GM12878 (cell line): ENCODE data around the gene REV1. TPM values are rescaled to one million over a fixed set of nuclear protein-coding genes. Genes with fewer than 3 reads are reported as not detected.

Experiments used
- ATAC-seq: fragments of 200-7000 bp; cut with Tn5 transposase; 3 replicates; pipeline ENCODE4 v1.9.1; 2020; ENCODE audit warnings: mild to moderate bottlenecking, moderate library complexity
- BruUV-seq: library from RNA; stranded (reverse); fragments of 400-500 nt; replicated peaks from 2 replicates; lab custom pipeline; 2021; lab: Mats Ljungman, UMichigan
- CTCF ChIA-PET: fragments of 300-600 bp; sonication (Branson Sonifier 250); formaldehyde crosslinking; extraction: SDS; loops from one replicate; lab custom pipeline; 2021; ENCODE audit warnings: inconsistent platforms; lab: Yijun Ruan, JAX
- POLR2A ChIA-PET: fragments of 350-600 bp; formaldehyde crosslinking; extraction: SDS; loops from one replicate; lab custom pipeline; 2021; ENCODE audit warnings: inconsistent platforms; lab: Charles Lee
- RAD21 ChIA-PET: fragments of 300-600 bp; sonication (Branson Sonifier 250); formaldehyde crosslinking; loops from one replicate; lab custom pipeline; 2023; ENCODE audit warnings: antibody characterized with exemption; ENCODE audit not compliant: unreplicated experiment; lab: Charles Lee
- SMC1A ChIA-PET: fragments of 300-600 bp; sonication (Branson Sonifier 250); formaldehyde crosslinking; loops from one replicate; lab custom pipeline; 2023; ENCODE audit not compliant: unreplicated experiment, uncharacterized antibody; lab: Charles Lee
- DNase-seq: peaks from one replicate; pipeline ENCODE4 v3.0.0-alpha.2; 2011; ENCODE audit warnings: low read depth, low spot score
- FAIRE-seq: peaks from 3 replicates; lab custom pipeline; 2011; peaks lifted over from hg19 to GRCh38; lab: Jason Lieb, UNC
- H2AFZ ChIP-seq: 2 replicates; pipeline ENCODE4 v1.6.0; 2011; ENCODE audit warnings: low read depth, low read length, control low read depth; ENCODE audit not compliant: control insufficient read depth
- H3K27ac ChIP-seq: 2 replicates; pipeline ENCODE4 v1.5.1; 2011; ENCODE audit warnings: control low read depth; ENCODE audit not compliant: control insufficient read depth, insufficient read depth
- H3K27me3 ChIP-seq, 2 experiments: replicated peaks in 1 of 2; 2 replicates each; pipeline versions ENCODE4 v1.6.0 to v1.6.1; 2011; ENCODE audit warnings: low read length in 1 of 2; ENCODE audit not compliant: control insufficient read depth in 2 of 2, insufficient read depth in 2 of 2
- H3K36me3 ChIP-seq, 2 experiments: 2 replicates each; pipeline ENCODE4 v1.5.1; 2011; ENCODE audit warnings: low read length in 1 of 2; ENCODE audit not compliant: control insufficient read depth in 2 of 2, insufficient read depth in 2 of 2
- H3K4me1 ChIP-seq: 2 replicates; pipeline ENCODE4 v1.6.1; 2011; ENCODE audit warnings: mild to moderate bottlenecking, low read length, moderate library complexity, mixed read lengths; ENCODE audit not compliant: control insufficient read depth, insufficient read depth
- H3K4me2 ChIP-seq: 2 replicates; pipeline ENCODE4 v1.6.0; 2011; ENCODE audit warnings: control low read depth; ENCODE audit not compliant: control insufficient read depth, insufficient read depth
- H3K4me3 ChIP-seq: fragments of 200-600 bp; sonication (generic); 2 replicates; pipeline ENCODE4 v1.5.1; 2016
- H3K79me2 ChIP-seq: 2 replicates; pipeline ENCODE4 v1.6.0; 2011; ENCODE audit warnings: low read length; ENCODE audit not compliant: control insufficient read depth, insufficient read depth
- H3K9ac ChIP-seq: 2 replicates; pipeline ENCODE4 v1.8.0; 2011; ENCODE audit warnings: low read length, control low read depth, mixed read lengths; ENCODE audit not compliant: control insufficient read depth, insufficient read depth
- H3K9me3 ChIP-seq: replicated peaks from 3 replicates; pipeline ENCODE4 v1.5.1; 2011; ENCODE audit warnings: mild to moderate bottlenecking, low read length; ENCODE audit not compliant: control insufficient read depth, insufficient read depth
- H4K20me1 ChIP-seq: 2 replicates; pipeline ENCODE4 v1.6.0; 2011; ENCODE audit not compliant: control insufficient read depth, insufficient read depth
- EGR1 ChIP-seq, 2 experiments: IDR thresholded peaks; 1 replicate in 1 of 2; 2 replicates in 1 of 2; pipeline ENCODE4 v1.6.1; 2011 to 2012; ENCODE audit warnings: low read depth in 2 of 2, low read length in 2 of 2, borderline replicate concordance in 1 of 2, mild to moderate bottlenecking in 1 of 2, moderate library complexity in 1 of 2
- FOXK2 ChIP-seq: fragments of 450-650 bp; IDR thresholded peaks from 2 replicates; pipeline ENCODE4 v1.6.1; 2017; ENCODE audit warnings: mild to moderate bottlenecking, moderate library complexity
- GATAD2B ChIP-seq: fragments of 450-650 bp; conservative IDR thresholded peaks from 2 replicates; pipeline ENCODE4 v1.6.1; 2017; ENCODE audit warnings: low read depth, mild to moderate bottlenecking, moderate library complexity
- HDGF ChIP-seq: fragments of 450-650 bp; IDR thresholded peaks from 2 replicates; pipeline ENCODE4 v1.6.1; 2016; ENCODE audit warnings: antibody characterized with exemption
- MTA2 ChIP-seq: fragments of 450-650 bp; IDR thresholded peaks from 2 replicates; pipeline ENCODE4 v1.6.1; 2016; ENCODE audit warnings: low read depth, mild to moderate bottlenecking, moderate library complexity
- NBN ChIP-seq: fragments of 450-650 bp; IDR thresholded peaks from 2 replicates; pipeline ENCODE4 v1.6.1; 2016
- NFIC ChIP-seq: IDR thresholded peaks from 2 replicates; pipeline ENCODE4 v1.6.1; 2012; ENCODE audit warnings: low read depth, mild to moderate bottlenecking, inconsistent platforms, low read length, moderate library complexity
- NFYA ChIP-seq: IDR thresholded peaks from 2 replicates; pipeline ENCODE4 v1.6.1; 2011; ENCODE audit warnings: low read depth, mild to moderate bottlenecking, low read length, improper control_type of control experiment, borderline replicate concordance
- NFYB ChIP-seq: IDR thresholded peaks from 2 replicates; pipeline ENCODE4 v1.6.1; 2011; ENCODE audit warnings: low read depth, mild to moderate bottlenecking, low read length, improper control_type of control experiment, moderate library complexity; ENCODE audit not compliant: insufficient read depth
- NRF1 ChIP-seq: conservative IDR thresholded peaks from 2 replicates; pipeline ENCODE4 v1.6.1; 2011; ENCODE audit warnings: mild to moderate bottlenecking, low read depth, low read length, improper control_type of control experiment
- RAD21 ChIP-seq: IDR thresholded peaks from 2 replicates; pipeline ENCODE4 v1.6.1; 2011; ENCODE audit warnings: mild to moderate bottlenecking, low read depth, low read length, moderate library complexity; ENCODE audit not compliant: insufficient read depth
- STAT1 ChIP-seq: fragments of 450-650 bp; conservative IDR thresholded peaks from 2 replicates; pipeline ENCODE4 v1.6.1; 2014; ENCODE audit warnings: antibody characterized with exemption, mild to moderate bottlenecking
- SUZ12 ChIP-seq: fragments of 200-600 bp; sonication (generic); IDR thresholded peaks from one replicate; pipeline ENCODE4 v1.6.1; 2018; ENCODE audit warnings: antibody characterized with exemption, mild to moderate bottlenecking; ENCODE audit not compliant: unreplicated experiment
- TARDBP ChIP-seq: IDR thresholded peaks from 2 replicates; pipeline ENCODE4 v1.6.1; 2016; ENCODE audit warnings: borderline replicate concordance
- WRNIP1 ChIP-seq: IDR thresholded peaks from 2 replicates; pipeline ENCODE4 v1.6.1; 2011; ENCODE audit warnings: low read depth, low read length, improper control_type of control experiment, borderline replicate concordance
- ZNF622 ChIP-seq: fragments of 450-650 bp; IDR thresholded peaks from 2 replicates; pipeline ENCODE4 v1.6.1; 2017; ENCODE audit warnings: mild to moderate bottlenecking, inconsistent platforms
- WGBS: methylation state at CpG from one replicate; pipeline ENCODE4 v1.1.6; 2016; ENCODE audit warnings: low lambda C conversion rate; ENCODE audit not compliant: insufficient replicate concordance, insufficient coverage; ENCODE audit errors: missing lambda C conversion rate; 5-methylcytosine and 5-hydroxymethylcytosine counted together
- in situ Hi-C: fragments of 300-500 bp; cut with MboI; formaldehyde crosslinking; loops from 9 replicates; pipeline ENCODE4 v1.14.3; 2018; ENCODE audit warnings: mixed read lengths
- intact Hi-C: fragments of 100-400 bp; cut with micrococcal nuclease; formaldehyde crosslinking; loops from one replicate; pipeline ENCODE4 v1.14.2; 2022; ENCODE audit not compliant: unreplicated experiment
- polyA plus RNA-seq, 11 experiments: library from polyadenylated mRNA; depleted of rRNA in 4 of 11; unstranded in 6 of 11; stranded (reverse) in 5 of 11; fragments of >200 nt; fragmentation: Nextera tagmentation in 4 of 11; fragmentation: Illumina TruSeq in 1 of 11; extraction: Ambion mirVana in 4 of 11; extraction: Trizol in 1 of 11; gene quantifications; 1 replicate in 1 of 11; 2 replicates in 10 of 11; pipeline versions ENCODE4 v1.2.1 to v1.2.3, GENCODE V29; 2011 to 2016; ENCODE audit warnings: inconsistent platforms in 2 of 11, missing spikeins in 2 of 11, low read depth in 1 of 11
- total RNA-seq, 4 experiments: library from RNA; depleted of rRNA in 3 of 4; stranded (reverse); fragments of >200 nt in 3 of 4; fragmentation: Illumina TruSeq in 1 of 4; extraction: Trizol in 1 of 4; gene quantifications; 2 replicates each; pipeline versions ENCODE4 v1.2.1 to v1.2.3, GENCODE V29; 2013 to 2021
- TF ChIP-seq, protein P1 (sequence below): fragments of 450-650 bp; IDR thresholded peaks from 2 replicates; pipeline ENCODE4 v1.6.1; 2017; ENCODE audit warnings: borderline replicate concordance
- TF ChIP-seq, protein P2 (sequence below): fragments of 450-650 bp; IDR thresholded peaks from 2 replicates; pipeline ENCODE4 v1.6.1; 2017; ENCODE audit warnings: low read depth, mild to moderate bottlenecking, moderate library complexity

Gene REV1
- total and polyA plus RNA-seq, 10 of the 15 experiments (the other 5 are each of a cell fraction or from before 2014, with no cell fraction given): 11.3 to 46.8 (median 29.0) TPM

DNA sequence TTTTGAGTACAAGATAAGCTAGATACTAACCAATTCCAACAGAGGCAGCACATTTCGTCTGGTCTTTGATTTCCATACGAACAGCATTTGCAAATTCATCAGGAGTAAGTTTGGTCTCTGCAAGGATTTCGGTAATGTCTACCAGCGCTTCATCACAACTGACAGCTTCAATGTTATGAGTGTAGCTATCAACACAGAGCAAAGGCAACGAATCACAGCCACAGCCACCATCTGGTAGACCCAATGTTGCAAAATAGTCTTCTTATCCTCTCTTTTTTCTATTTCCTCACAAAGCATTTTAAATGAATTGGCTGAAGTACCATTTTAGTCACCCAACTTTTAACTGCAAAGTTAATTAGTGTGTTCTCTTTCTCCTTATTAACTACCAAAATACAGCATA is 68.3 kb downstream of the REV1 start:
- Histone ChIP-seq H2AFZ (no peak overlapping the region), H3K4me3 (no peak overlapping the region), H3K27ac (no peak overlapping the region), H3K4me1 (no peaks in the 10 kb centered on the region), H3K36me3 (peaks cover 11 to 26% of the 10 kb centered on the region in 2 experiments), H3K9me3 (no peaks in the 10 kb centered on the region), H3K79me2 (no peaks in the 10 kb centered on the region), H3K27me3 (no peaks in the 10 kb centered on the region), H4K20me1 (no peaks in the 10 kb centered on the region), H3K9ac (no peak overlapping the region), H3K4me2 (no peak overlapping the region)
- no peak for DNase-seq
- 80% methylated on average over 5 of the region's 5 CpGs for WGBS
- in situ Hi-C loops: no loop called here
- intact Hi-C loops: no loop called here
- no peak for FAIRE-seq
- ChIA-PET CTCF (interaction anchor here (1.1 to 1.2 kb wide), 2 partner anchors 14 to 20 kb away, joined by 3 read pairs; no protein-coding TSS in a partner anchor), SMC1A (interaction anchor here (0.9 kb wide), 1 partner anchor 15 kb away, joined by 3 read pairs; no protein-coding TSS in a partner anchor), RAD21 (interaction anchor here (0.8 kb wide), 1 partner anchor 19 kb away, joined by 3 read pairs; no protein-coding TSS in a partner anchor), POLR2A (interaction anchor here (0.7 to 1.6 kb wide), 4 partner anchors 16 to 655 kb away, joined by 3 to 5 read pairs (median 3); no protein-coding TSS in a partner anchor)
- TF ChIP-seq NRF1 (no peak), WRNIP1 (no peak), NFIC (no peak), ZNF622 (no peak), MTA2 (no peak), RAD21 (no peak), EGR1 (IDR thresholded peaks at IDR 0.05; ENCODE audit: borderline replicate concordance in 1 of 2, low read depth in 2 of 2, low read length in 2 of 2) (no peak), SUZ12 (no peak), STAT1 (no peak), NBN (no peak), NFYB (no peak), TARDBP (no peak), GATAD2B (no peak), NFYA (no peak), HDGF (no peak), FOXK2 (no peak)
- TF ChIP-seq, protein P1, sequence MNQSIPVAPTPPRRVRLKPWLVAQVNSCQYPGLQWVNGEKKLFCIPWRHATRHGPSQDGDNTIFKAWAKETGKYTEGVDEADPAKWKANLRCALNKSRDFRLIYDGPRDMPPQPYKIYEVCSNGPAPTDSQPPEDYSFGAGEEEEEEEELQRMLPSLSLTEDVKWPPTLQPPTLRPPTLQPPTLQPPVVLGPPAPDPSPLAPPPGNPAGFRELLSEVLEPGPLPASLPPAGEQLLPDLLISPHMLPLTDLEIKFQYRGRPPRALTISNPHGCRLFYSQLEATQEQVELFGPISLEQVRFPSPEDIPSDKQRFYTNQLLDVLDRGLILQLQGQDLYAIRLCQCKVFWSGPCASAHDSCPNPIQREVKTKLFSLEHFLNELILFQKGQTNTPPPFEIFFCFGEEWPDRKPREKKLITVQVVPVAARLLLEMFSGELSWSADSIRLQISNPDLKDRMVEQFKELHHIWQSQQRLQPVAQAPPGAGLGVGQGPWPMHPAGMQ: no peak
- TF ChIP-seq, protein P2, sequence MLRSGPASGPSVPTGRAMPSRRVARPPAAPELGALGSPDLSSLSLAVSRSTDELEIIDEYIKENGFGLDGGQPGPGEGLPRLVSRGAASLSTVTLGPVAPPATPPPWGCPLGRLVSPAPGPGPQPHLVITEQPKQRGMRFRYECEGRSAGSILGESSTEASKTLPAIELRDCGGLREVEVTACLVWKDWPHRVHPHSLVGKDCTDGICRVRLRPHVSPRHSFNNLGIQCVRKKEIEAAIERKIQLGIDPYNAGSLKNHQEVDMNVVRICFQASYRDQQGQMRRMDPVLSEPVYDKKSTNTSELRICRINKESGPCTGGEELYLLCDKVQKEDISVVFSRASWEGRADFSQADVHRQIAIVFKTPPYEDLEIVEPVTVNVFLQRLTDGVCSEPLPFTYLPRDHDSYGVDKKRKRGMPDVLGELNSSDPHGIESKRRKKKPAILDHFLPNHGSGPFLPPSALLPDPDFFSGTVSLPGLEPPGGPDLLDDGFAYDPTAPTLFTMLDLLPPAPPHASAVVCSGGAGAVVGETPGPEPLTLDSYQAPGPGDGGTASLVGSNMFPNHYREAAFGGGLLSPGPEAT: no peak
- no peak for ATAC-seq
- BruUV-seq: no TSS peak
